Right atrium auricular region (tissue), 2 donors: ENCODE measurements around the gene IL3. TPM values are rescaled to one million over a fixed set of nuclear protein-coding genes. Genes with fewer than 3 reads are reported as not detected.
"Not testable (repeated sequence)": the region's sequence is repeated elsewhere in the genome, so short reads cannot be mapped to it uniquely, and the experiment has no call there.

ENCODE experiments used
- DNase-seq: peaks from one replicate; pipeline ENCODE4 v3.0.0-alpha.2; 2019; ENCODE audit warnings: low spot score
- H3K27ac ChIP-seq, 2 donors: fragments of 200-600 bp; sonication (generic); 1 replicate in 1 of 2; 2 replicates in 1 of 2; pipeline ENCODE4 v1.5.1; 2016 to 2019
- H3K27me3 ChIP-seq, 2 donors: fragments of 200-600 bp; sonication (generic); one replicate each; pipeline versions ENCODE4 v1.5.1 to v1.6.0; 2017 to 2019
- H3K36me3 ChIP-seq: fragments of 200-600 bp; sonication (generic); one replicate; pipeline ENCODE4 v1.5.1; 2016
- H3K4me1 ChIP-seq, 2 donors: fragments of 200-600 bp; sonication (generic); one replicate each; pipeline versions ENCODE4 v1.5.1 to v1.6.0; 2017 to 2019
- H3K4me3 ChIP-seq, 2 donors: fragments of 200-600 bp; sonication (generic); 1 replicate in 1 of 2; 2 replicates in 1 of 2; pipeline ENCODE4 v1.5.1; 2017 to 2019; ENCODE audit warnings: mild to moderate bottlenecking in 1 of 2, moderate library complexity in 1 of 2
- H3K9me3 ChIP-seq, 2 donors: fragments of 200-600 bp; sonication (generic); one replicate each; pipeline ENCODE4 v1.5.1; 2019
- CTCF ChIP-seq, 2 donors: fragments of 200-600 bp; sonication (generic); IDR thresholded peaks; one replicate each; pipeline ENCODE4 v1.5.1; 2019; ENCODE audit warnings: antibody characterized with exemption in 2 of 2
- total RNA-seq, 2 donors: library from RNA; depleted of rRNA; stranded (reverse); fragments of >200 nt; gene quantifications; one replicate each; pipeline ENCODE4 v1.1.0, GENCODE V29; 2016

IL3 gene
- total RNA-seq, 2 donors from 2014 or later = not detected

DNA sequence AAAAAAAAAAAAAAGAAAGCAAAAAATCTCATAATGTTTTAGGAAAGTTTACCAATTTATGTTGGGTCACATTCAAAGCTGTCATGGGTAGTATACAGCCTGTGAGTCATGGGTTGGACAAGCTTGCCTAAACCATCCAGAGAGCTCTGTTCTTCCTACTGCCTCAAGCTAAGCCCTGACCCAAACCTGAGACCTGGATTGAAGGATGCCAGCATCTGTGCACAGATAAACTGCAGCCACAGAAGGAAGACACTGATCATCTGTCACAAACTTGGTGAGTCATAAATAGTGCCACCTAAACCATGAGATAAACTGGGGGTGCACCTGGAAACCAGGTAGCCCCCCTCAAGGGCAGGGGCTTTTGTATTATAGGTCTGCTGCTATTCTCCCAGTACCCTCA, 44.1 kb downstream of the IL3 start:
- H3K27ac ChIP-seq = no peak overlapping the region
- H3K27me3 ChIP-seq = no peaks in the 10 kb centered on the region
- no peak overlapping the region for H3K4me3 ChIP-seq
- no peaks in the 10 kb centered on the region for H3K9me3 ChIP-seq
- no peak for TF ChIP-seq CTCF (IDR thresholded peaks at IDR 0.05)
- H3K4me1 ChIP-seq = peaks cover 0 to 15% of the 10 kb centered on the region in 2 donors
- no peaks in the 10 kb centered on the region for H3K36me3 ChIP-seq
- no peak for DNase-seq

GRCh38 chr5:132105688-132106087, 45.2 kb downstream of the IL3 start:
- Histone ChIP-seq H3K4me3 (no peak overlapping the region), H3K9me3 (no peaks in the 10 kb centered on the region), H3K36me3 (no peaks in the 10 kb centered on the region), H3K27ac (no peak overlapping the region), H3K27me3 (no peaks in the 10 kb centered on the region), H3K4me1 (peaks cover 0 to 15% of the 10 kb centered on the region in 2 donors)
- TF ChIP-seq CTCF (IDR thresholded peaks at IDR 0.05) = no peak
- DNase-seq = no peak

DNA sequence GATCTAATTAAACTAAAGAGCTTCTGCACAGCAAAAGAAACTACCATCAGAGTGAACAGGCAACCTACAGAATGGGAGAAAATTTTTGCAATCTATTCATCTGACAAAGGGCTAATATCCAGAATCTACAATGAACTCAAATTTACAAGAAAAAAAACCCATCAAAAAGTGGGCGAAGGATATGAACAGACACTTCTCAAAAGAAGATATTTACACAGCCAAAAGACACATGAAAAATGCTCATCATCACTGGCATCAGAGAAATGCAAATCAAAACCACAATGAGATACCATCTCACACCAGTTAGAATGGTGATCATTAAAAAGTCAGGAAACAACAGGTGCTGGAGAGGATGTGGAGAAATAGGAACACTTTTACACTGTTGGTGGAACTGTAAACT, 48.0 kb downstream of the IL3 start:
- not testable (repeated sequence) for H3K4me3 ChIP-seq, H3K36me3 ChIP-seq, DNase-seq, H3K27me3 ChIP-seq, H3K27ac ChIP-seq, H3K4me1 ChIP-seq, H3K9me3 ChIP-seq

GRCh38 chr5:132108957-132109356, 48.5 kb downstream of the IL3 start:
- H3K9me3 ChIP-seq = peaks cover 0 to 10% of the 10 kb centered on the region in 2 donors
- not testable (repeated sequence) for H3K36me3 ChIP-seq, H3K27me3 ChIP-seq, H3K27ac ChIP-seq, H3K4me3 ChIP-seq, H3K4me1 ChIP-seq, DNase-seq

GRCh38 chr5:132109494-132110053, 49.1 kb downstream of the IL3 start:
- no peak overlapping the region for H3K4me3 ChIP-seq
- peaks cover 0 to 11% of the 10 kb centered on the region in 2 donors for H3K9me3 ChIP-seq
- no peak for TF ChIP-seq CTCF (IDR thresholded peaks at IDR 0.05)
- no peaks in the 10 kb centered on the region for H3K36me3 ChIP-seq
- no peaks in the 10 kb centered on the region for H3K27me3 ChIP-seq
- no peak overlapping the region for H3K27ac ChIP-seq
- DNase-seq = no peak
- H3K4me1 ChIP-seq = no peaks in the 10 kb centered on the region

DNA sequence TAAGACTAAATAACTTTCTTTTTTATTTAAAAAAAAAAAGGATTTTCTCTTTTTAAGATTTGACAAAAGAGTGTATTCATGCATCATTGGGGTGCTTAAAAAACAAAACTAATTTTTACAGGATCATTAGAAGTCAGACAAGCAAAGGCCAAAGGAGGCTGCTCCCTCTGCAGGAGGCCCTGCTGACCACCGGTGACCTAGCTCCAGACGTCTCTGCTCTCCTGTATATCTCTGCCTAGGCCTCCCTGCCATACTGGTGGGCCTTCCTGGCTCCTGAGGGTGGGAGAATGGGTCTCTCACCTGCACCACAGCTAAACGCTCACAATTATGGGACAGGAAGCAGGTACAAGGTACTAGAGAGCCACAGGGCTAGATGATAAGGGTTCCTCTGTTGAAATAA, 49.7 kb downstream of the IL3 start:
- no peaks in the 10 kb centered on the region for H3K36me3 ChIP-seq
- DNase-seq = no peak
- no peak for TF ChIP-seq CTCF (IDR thresholded peaks at IDR 0.05)
- peaks cover 0 to 11% of the 10 kb centered on the region in 2 donors for H3K9me3 ChIP-seq
- no peak overlapping the region for H3K4me3 ChIP-seq
- no peaks in the 10 kb centered on the region for H3K4me1 ChIP-seq
- H3K27ac ChIP-seq = no peak overlapping the region
- H3K27me3 ChIP-seq = no peaks in the 10 kb centered on the region

DNA sequence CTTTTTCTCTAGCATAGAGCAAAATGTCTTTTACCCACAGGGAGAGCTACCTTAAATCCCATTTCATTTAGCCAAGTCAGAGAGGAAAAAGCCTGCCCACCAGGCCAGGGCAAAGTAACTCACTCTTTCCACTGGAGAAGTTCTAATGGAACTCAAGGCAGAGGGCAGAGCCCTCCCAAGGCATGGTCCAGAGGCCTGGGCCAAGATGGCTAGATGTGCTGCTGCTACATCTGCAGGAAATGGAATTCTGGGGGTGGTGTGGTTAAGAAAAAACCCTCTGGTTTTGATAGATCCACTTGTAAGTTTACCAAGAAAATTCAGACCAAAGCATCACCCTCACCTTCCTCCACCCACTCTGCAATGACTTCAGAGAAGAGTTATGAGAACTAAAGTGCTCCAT, 50.5 kb downstream of the IL3 start:
- no peak for TF ChIP-seq CTCF (IDR thresholded peaks at IDR 0.05)
- Histone ChIP-seq H3K36me3 (no peaks in the 10 kb centered on the region), H3K27ac (no peak overlapping the region), H3K27me3 (no peaks in the 10 kb centered on the region), H3K9me3 (peaks cover 0 to 11% of the 10 kb centered on the region in 2 donors), H3K4me1 (no peaks in the 10 kb centered on the region), H3K4me3 (no peak overlapping the region)
- no peak for DNase-seq
